GM23248 (cell line): ENCODE results near the gene HIPK2. TPM values are rescaled to one million over a fixed set of nuclear protein-coding genes. Genes with fewer than 3 reads are reported as not detected.

Source experiments
- DNase-seq: peaks from one replicate; pipeline ENCODE4 v3.0.0-alpha.2; 2015
- H2AFZ ChIP-seq: fragments of 200-600 bp; sonication (generic); 2 replicates; pipeline ENCODE4 v1.6.1; 2016; ENCODE audit warnings: antibody characterized with exemption
- H3F3A ChIP-seq: fragments of 200-600 bp; sonication (generic); 2 replicates; pipeline ENCODE4 v1.6.1; 2016; ENCODE audit warnings: mild to moderate bottlenecking, antibody characterized with exemption, mixed run types; ENCODE audit not compliant: insufficient read depth
- H3K27ac ChIP-seq: fragments of 200-600 bp; sonication (generic); 2 replicates; pipeline ENCODE4 v1.5.1; 2016; ENCODE audit warnings: mild to moderate bottlenecking
- H3K27me3 ChIP-seq: fragments of 200-600 bp; sonication (generic); replicated peaks from 2 replicates; pipeline ENCODE4 v1.6.1; 2016; ENCODE audit warnings: mild to moderate bottlenecking; ENCODE audit not compliant: insufficient read depth
- H3K36me3 ChIP-seq: fragments of 200-600 bp; sonication (generic); 2 replicates; pipeline ENCODE4 v1.6.1; 2016; ENCODE audit warnings: low read depth, mild to moderate bottlenecking
- H3K4me1 ChIP-seq: fragments of 200-600 bp; sonication (generic); 2 replicates; pipeline ENCODE4 v1.6.1; 2016; ENCODE audit warnings: mild to moderate bottlenecking; ENCODE audit not compliant: insufficient read depth
- H3K4me2 ChIP-seq: fragments of 200-600 bp; sonication (generic); one replicate; pipeline ENCODE4 v1.6.1; 2016; ENCODE audit warnings: mild to moderate bottlenecking; ENCODE audit not compliant: unreplicated experiment
- H3K4me3 ChIP-seq: fragments of 200-600 bp; sonication (generic); 2 replicates; pipeline ENCODE4 v1.5.1; 2016; ENCODE audit warnings: mild to moderate bottlenecking
- H3K79me2 ChIP-seq: fragments of 200-600 bp; sonication (generic); 2 replicates; pipeline ENCODE4 v1.6.1; 2016; ENCODE audit warnings: mild to moderate bottlenecking; ENCODE audit not compliant: insufficient read depth
- H3K9ac ChIP-seq: fragments of 200-600 bp; sonication (generic); 2 replicates; pipeline ENCODE4 v1.6.1; 2016; ENCODE audit warnings: mild to moderate bottlenecking
- H3K9me2 ChIP-seq: fragments of 200-600 bp; sonication (generic); 2 replicates; pipeline ENCODE4 v1.6.1; 2016; ENCODE audit warnings: mixed run types, mild to moderate bottlenecking, moderate library complexity; ENCODE audit not compliant: insufficient read depth
- H3K9me3 ChIP-seq: fragments of 200-600 bp; sonication (generic); one replicate; pipeline ENCODE4 v1.6.1; 2017; ENCODE audit warnings: low read depth
- H4K20me1 ChIP-seq: fragments of 200-600 bp; sonication (generic); 2 replicates; pipeline ENCODE4 v1.6.0; 2016; ENCODE audit not compliant: insufficient read depth
- EZH2 ChIP-seq: fragments of 200-600 bp; sonication (generic); IDR thresholded peaks from 2 replicates; pipeline ENCODE4 v1.6.1; 2018; ENCODE audit warnings: antibody characterized with exemption, mild to moderate bottlenecking; ENCODE audit not compliant: insufficient read depth, poor library complexity, severe bottlenecking
- EZH2phosphoT487 ChIP-seq: fragments of 200-600 bp; sonication (generic); IDR thresholded peaks from 2 replicates; pipeline ENCODE4 v1.6.1; 2018; ENCODE audit warnings: antibody characterized with exemption, moderate library complexity, mild to moderate bottlenecking, low read depth; ENCODE audit not compliant: insufficient read depth
- WGBS, 2 experiments: methylation state at CpG; one replicate each; pipeline ENCODE4 v1.1.6; 2015 to 2017; ENCODE audit warnings: low lambda C conversion rate in 2 of 2, low coverage in 1 of 2; ENCODE audit errors: missing lambda C conversion rate in 2 of 2; 5-methylcytosine and 5-hydroxymethylcytosine counted together
- in situ Hi-C: fragments of 300-500 bp; cut with MboI; formaldehyde crosslinking; loops from 2 replicates; pipeline ENCODE4 v1.15.0; 2020
- polyA plus RNA-seq: library from polyadenylated mRNA; unstranded; fragments of >200 nt; fragmentation: Nextera tagmentation; extraction: Ambion mirVana; gene quantifications from 2 replicates; pipeline ENCODE4 v1.2.1, GENCODE V29; 2016
- total RNA-seq: library from RNA; depleted of rRNA; stranded (reverse); fragments of >200 nt; shearing (Covaris generic); gene quantifications from 2 replicates; pipeline ENCODE4 v1.2.3, GENCODE V29; 2014

HIPK2 gene
- total and polyA plus RNA-seq, 2 experiments from 2014 or later: 4.7 to 7.9 TPM

- DNase-seq: no peak
- TF ChIP-seq EZH2: no peak
- TF ChIP-seq EZH2phosphoT487: no peak
- in situ Hi-C loops: loop anchor here (5.0 to 25.0 kb wide), 3 partner anchors 128 to 690 kb away; partner anchors contain the start of gene HIPK2
- Histone ChIP-seq H3K9me2 (no peaks in the 10 kb centered on the region), H3K9me3 (no peaks in the 10 kb centered on the region), H3K27me3 (no peaks in the 10 kb centered on the region), H3F3A (no peaks in the 10 kb centered on the region), H3K4me3 (no peak overlapping the region), H4K20me1 (no peaks in the 10 kb centered on the region), H3K4me1 (no peaks in the 10 kb centered on the region), H2AFZ (no peak overlapping the region), H3K27ac (no peak overlapping the region), H3K4me2 (no peak overlapping the region), H3K9ac (no peak overlapping the region), H3K79me2 (peaks cover 59% of the 10 kb centered on the region), H3K36me3 (no peaks in the 10 kb centered on the region)
- 84 to 86% methylated on average over 4 of the region's 4 CpGs for WGBS, 2 experiments
These were observed 130.7 kb downstream of the HIPK2 start for GRCh38 chr7:139647085-139647484.

DNA sequence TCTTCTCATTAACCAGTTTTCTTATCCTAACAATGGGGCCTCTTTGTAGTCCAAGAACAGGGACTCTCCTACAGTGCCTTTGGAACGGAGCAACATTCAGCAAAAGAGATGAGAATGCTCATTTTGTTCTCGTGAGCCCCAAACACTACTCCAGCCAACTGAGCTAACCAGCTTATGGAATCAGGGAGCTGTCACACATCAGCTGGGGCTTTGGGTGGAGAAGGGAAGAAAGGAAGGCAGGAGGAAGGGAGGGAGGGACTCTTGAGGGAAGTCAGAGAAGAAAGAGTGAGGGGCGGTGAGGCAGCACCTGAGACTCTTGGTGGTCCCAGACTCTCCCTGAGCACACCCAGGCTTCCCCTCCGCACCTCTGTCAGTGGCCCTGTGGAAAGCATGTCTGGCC is 131.2 kb downstream of the HIPK2 start:
- H3K79me2 ChIP-seq: peaks cover 64% of the 10 kb centered on the region
- in situ Hi-C loops: loop anchor here (5.0 to 25.0 kb wide), 3 partner anchors 128 to 691 kb away; partner anchors contain the start of gene HIPK2
- TF ChIP-seq EZH2: no peak

DNA sequence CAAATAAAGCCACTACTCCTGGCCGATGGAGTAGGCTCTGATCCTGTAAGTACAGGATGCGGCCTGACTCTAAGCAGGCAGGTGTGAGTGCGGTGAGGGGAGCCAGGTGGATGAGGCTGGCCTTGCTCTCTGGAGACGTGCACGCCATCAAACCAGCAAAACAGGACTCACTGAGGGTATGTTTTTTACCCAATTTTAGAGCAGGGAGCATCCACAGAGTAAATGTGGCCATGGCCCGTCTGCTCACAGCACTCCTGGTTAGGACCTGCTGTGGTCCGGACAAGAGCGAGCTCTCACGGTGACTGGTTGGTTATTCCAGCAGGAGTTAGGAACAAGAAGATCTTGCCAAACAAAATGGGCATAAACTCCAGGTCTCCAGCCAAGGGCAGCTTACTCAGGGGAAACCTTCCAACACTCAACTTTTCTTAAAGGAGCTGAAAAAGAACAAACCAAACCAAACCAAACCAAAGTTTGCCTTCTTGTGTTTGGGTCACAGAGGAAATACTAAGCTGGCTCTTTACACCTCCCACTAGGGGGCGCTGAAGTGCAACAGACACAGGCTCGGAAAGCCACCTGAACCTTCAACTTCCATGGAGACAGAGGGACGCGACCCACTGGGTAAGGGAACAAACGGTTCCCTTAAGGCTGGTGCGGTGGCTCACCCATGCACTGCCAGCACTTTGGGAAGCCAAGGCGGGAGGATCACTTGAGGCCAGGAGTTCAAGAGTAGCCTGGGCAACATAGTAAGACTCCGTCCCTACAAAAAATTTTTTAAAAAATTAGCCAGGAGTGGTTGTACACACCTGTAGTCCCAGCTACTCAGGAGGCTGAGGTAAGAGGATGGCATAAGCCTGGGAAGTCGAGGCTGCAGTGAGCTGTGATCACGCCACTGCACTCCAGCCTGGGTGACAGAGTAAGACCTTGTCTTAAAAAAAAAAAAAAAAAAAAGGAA is 131.9 kb downstream of the HIPK2 start:
- H4K20me1 ChIP-seq: no peaks in the 10 kb centered on the region
- H3K9ac ChIP-seq: no peak overlapping the region
- H3K9me3 ChIP-seq: no peaks in the 10 kb centered on the region
- no peak for TF ChIP-seq EZH2
- no peak for TF ChIP-seq EZH2phosphoT487
- no peak overlapping the region for H3K4me2 ChIP-seq
- no peaks in the 10 kb centered on the region for H3F3A ChIP-seq
- no peaks in the 10 kb centered on the region for H3K27me3 ChIP-seq
- H3K27ac ChIP-seq: no peak overlapping the region
- in situ Hi-C loops: loop anchor here (5.0 to 25.0 kb wide), 3 partner anchors 129 to 691 kb away; partner anchors contain the start of gene HIPK2
- no peak overlapping the region for H3K4me3 ChIP-seq
- H2AFZ ChIP-seq: no peak overlapping the region
- 52 to 53% methylated on average over 19 of the region's 19 CpGs for WGBS, 2 experiments
- H3K79me2 ChIP-seq: peaks cover 63% of the 10 kb centered on the region
- H3K4me1 ChIP-seq: no peaks in the 10 kb centered on the region
- no peaks in the 10 kb centered on the region for H3K9me2 ChIP-seq
- no peaks in the 10 kb centered on the region for H3K36me3 ChIP-seq
- DNase-seq: peak; percentile 85

More for the DNA sequence above, 131.2 kb downstream of the HIPK2 start:
- Histone ChIP-seq H3F3A (no peaks in the 10 kb centered on the region), H3K4me2 (no peak overlapping the region), H4K20me1 (no peaks in the 10 kb centered on the region), H3K9ac (no peak overlapping the region), H2AFZ (no peak overlapping the region), H3K27ac (no peak overlapping the region), H3K4me3 (no peak overlapping the region), H3K9me3 (no peaks in the 10 kb centered on the region), H3K9me2 (no peaks in the 10 kb centered on the region), H3K36me3 (no peaks in the 10 kb centered on the region), H3K4me1 (no peaks in the 10 kb centered on the region), H3K27me3 (no peaks in the 10 kb centered on the region)
- DNase-seq: no peak
- WGBS, 2 experiments: 95 to 100% methylated on average over 4 of the region's 4 CpGs

DNA sequence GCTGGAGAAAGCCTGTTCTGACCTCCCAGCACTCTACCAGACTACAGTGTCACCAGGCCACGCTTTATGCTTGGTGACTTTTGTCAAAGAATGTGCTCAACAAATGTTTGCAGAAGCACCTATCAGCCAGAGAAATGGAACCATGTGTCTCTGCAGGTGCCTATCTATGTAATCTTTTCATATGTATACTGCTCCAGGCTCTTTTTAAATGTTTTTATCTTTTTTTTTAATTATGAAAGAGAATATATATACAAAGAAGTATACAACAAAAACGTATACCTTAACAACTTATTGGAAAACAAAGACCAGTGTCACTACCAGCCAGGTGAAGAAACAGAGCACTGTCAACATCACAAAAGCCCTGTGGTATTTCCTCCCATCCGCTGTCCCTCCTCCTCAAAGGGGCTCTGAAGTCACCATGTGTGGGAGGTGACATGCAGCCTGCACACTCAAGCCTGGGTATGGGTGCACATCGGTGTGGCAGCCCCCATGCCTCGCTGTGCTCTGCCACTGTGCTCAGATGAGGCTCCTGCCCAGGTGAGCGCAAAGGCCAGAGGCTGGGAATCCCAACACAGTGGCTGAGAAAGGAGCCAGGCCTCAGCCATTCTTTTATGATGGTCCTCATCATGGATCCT is 133.7 kb downstream of the HIPK2 start:
- H3K4me2 ChIP-seq: no peak overlapping the region
- 90 to 95% methylated on average over 6 of the region's 6 CpGs for WGBS, 2 experiments
- no peak for DNase-seq
- H3K9me2 ChIP-seq: no peaks in the 10 kb centered on the region
- H3F3A ChIP-seq: no peaks in the 10 kb centered on the region
- H3K27me3 ChIP-seq: no peaks in the 10 kb centered on the region
- in situ Hi-C loops: loop anchor here (10.0 to 25.0 kb wide), 2 partner anchors 131 to 693 kb away; partner anchors contain the start of gene HIPK2
- H3K9ac ChIP-seq: no peak overlapping the region
- H3K79me2 ChIP-seq: peaks cover 64% of the 10 kb centered on the region
- no peaks in the 10 kb centered on the region for H3K36me3 ChIP-seq
- no peak overlapping the region for H3K27ac ChIP-seq
- H3K4me3 ChIP-seq: no peak overlapping the region
- H2AFZ ChIP-seq: no peak overlapping the region
- TF ChIP-seq EZH2 (no peak), EZH2phosphoT487 (no peak)
- H4K20me1 ChIP-seq: no peaks in the 10 kb centered on the region
- no peaks in the 10 kb centered on the region for H3K4me1 ChIP-seq
- no peaks in the 10 kb centered on the region for H3K9me3 ChIP-seq
